ENCODE data around the gene PDIA6. TPM values are rescaled to one million over a fixed set of nuclear protein-coding genes. Genes with fewer than 3 reads are reported as not detected.

The PDIA6 gene
- total and polyA plus RNA-seq, 12 donors: 28.6 to 544 (median 142) TPM

DNA sequence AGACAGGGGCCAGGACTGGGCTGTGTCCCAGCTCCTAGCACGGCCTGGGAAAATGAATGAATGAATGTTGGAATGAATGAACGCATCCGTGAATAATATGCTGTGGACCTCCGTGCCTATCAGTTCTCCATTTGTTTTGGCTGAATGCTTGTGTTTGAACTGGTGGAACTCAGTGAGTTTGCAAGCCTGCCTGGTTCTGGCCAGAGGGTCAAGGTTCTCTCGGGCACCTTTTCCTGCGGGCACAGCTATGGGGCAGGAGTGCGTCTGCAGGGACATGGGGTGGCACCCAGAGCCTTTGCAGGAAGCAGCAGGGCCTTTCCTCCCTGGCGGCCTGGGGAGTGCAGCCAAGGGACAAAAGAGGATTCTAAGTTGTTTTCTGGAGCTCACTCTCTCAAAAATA is 17.6 kb upstream of the PDIA6 start:
- no peak overlapping the region for H3K4me3 ChIP-seq
- no peaks in the 10 kb centered on the region for H3K36me3 ChIP-seq (replicated peaks in 1 of 2)
- H3K9me3 ChIP-seq (replicated peaks in 1 of 3): no peaks in the 10 kb centered on the region
- no peak overlapping the region for H3K27ac ChIP-seq
- H3K27me3 ChIP-seq: peaks cover 4% of the 10 kb centered on the region
- H3K4me1 ChIP-seq (replicated peaks in 1 of 2): no peaks in the 10 kb centered on the region
- no peak for DNase-seq
- 65 to 77% (median 69%) methylated on average over 5 to 8 of the region's 8 CpGs for WGBS, 4 donors
- intact Hi-C loops (cut with DNase I): loop anchor here in 1 of 2 donors (5.0 kb wide), 1 partner anchor 292 kb away; no protein-coding TSS in a partner anchor
- TF ChIP-seq, protein P1, sequence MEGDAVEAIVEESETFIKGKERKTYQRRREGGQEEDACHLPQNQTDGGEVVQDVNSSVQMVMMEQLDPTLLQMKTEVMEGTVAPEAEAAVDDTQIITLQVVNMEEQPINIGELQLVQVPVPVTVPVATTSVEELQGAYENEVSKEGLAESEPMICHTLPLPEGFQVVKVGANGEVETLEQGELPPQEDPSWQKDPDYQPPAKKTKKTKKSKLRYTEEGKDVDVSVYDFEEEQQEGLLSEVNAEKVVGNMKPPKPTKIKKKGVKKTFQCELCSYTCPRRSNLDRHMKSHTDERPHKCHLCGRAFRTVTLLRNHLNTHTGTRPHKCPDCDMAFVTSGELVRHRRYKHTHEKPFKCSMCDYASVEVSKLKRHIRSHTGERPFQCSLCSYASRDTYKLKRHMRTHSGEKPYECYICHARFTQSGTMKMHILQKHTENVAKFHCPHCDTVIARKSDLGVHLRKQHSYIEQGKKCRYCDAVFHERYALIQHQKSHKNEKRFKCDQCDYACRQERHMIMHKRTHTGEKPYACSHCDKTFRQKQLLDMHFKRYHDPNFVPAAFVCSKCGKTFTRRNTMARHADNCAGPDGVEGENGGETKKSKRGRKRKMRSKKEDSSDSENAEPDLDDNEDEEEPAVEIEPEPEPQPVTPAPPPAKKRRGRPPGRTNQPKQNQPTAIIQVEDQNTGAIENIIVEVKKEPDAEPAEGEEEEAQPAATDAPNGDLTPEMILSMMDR (IDR thresholded peaks at IDR 0.05): no peak
- no peak for TF ChIP-seq POLR2A (IDR thresholded peaks at IDR 0.05)

DNA sequence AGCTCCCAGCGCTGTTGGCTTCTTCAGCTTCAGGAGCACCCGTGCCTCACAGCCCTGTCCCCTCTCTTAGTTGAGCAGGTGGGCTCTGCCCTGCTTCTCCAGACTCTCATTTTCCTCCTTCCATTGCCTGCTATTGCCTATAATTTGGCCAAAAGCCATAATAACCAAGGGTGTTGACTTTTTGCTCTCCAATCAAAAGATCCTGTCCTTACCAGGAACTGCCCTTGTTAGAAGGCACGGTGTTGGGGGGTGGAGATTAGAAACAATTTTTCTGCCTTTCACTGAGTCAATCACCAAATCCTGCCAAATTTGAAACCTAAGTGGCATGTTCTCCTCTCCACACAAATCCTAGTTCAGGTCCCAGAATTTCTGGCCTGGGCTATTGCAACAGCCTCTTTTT is 16.7 kb upstream of the PDIA6 start:
- TF ChIP-seq, protein P1 (IDR thresholded peaks at IDR 0.05): no peak
- TF ChIP-seq POLR2A (IDR thresholded peaks at IDR 0.05): no peak
- Histone ChIP-seq H3K4me1 (replicated peaks in 1 of 2) (no peaks in the 10 kb centered on the region), H3K9me3 (replicated peaks in 1 of 3) (no peaks in the 10 kb centered on the region), H3K36me3 (replicated peaks in 1 of 2) (no peaks in the 10 kb centered on the region), H3K27ac (no peak overlapping the region), H3K27me3 (peaks cover 4% of the 10 kb centered on the region), H3K4me3 (no peak overlapping the region)
- intact Hi-C loops (cut with DNase I): no loop called here
- no peak for DNase-seq
- WGBS, 4 donors: 76 to 89% (median 83%) methylated on average over 3 of the region's 3 CpGs

- intact Hi-C loops (cut with DNase I): no loop called here
- no peak overlapping the region for H3K27ac ChIP-seq
These were observed 15.8 kb upstream of the PDIA6 start for GRCh38 chr2:10828346-10828745.

DNA sequence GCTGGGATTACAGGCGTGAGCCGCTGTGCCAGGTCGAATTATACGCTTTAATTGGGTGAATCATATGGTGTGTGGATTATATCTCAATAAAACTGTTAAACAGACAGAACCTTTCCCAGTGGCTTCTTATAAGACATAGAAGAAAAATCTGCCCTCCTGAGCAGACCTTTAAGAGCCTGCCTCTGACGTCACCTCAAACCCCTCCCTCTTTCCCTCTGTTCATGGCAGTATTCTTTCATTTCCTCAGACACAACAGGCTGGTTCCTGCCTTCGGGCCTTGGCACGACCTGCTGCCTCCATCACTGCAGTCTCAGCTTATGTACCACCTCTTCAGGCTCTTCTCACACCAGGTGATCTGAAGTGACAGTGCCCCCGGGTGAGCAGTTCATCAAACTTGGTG is 14.0 kb upstream of the PDIA6 start:
- H3K4me3 ChIP-seq: no peak overlapping the region
- intact Hi-C loops (cut with DNase I): no loop called here
- WGBS, 4 donors: 80 to 83% (median 81%) methylated on average over 8 of the region's 8 CpGs

More at GRCh38 chr2:10828346-10828745, 15.8 kb upstream of the PDIA6 start:
- no peaks in the 10 kb centered on the region for H3K9me3 ChIP-seq (replicated peaks in 1 of 3)
- no peaks in the 10 kb centered on the region for H3K36me3 ChIP-seq (replicated peaks in 1 of 2)
- H3K4me3 ChIP-seq: no peak overlapping the region
- H3K27me3 ChIP-seq: peaks cover 4% of the 10 kb centered on the region
- TF ChIP-seq POLR2A (IDR thresholded peaks at IDR 0.05): no peak
- TF ChIP-seq, protein P1 (IDR thresholded peaks at IDR 0.05): no peak
- no peak for DNase-seq
- WGBS, 4 donors: 41 to 80% (median 60%) methylated on average over 3 to 11 of the region's 11 CpGs
- no peaks in the 10 kb centered on the region for H3K4me1 ChIP-seq (replicated peaks in 1 of 2)

More for the DNA sequence above, 14.0 kb upstream of the PDIA6 start:
- H3K36me3 ChIP-seq (replicated peaks in 1 of 2): no peaks in the 10 kb centered on the region
- DNase-seq: no peak
- H3K27me3 ChIP-seq: peaks cover 4% of the 10 kb centered on the region
- H3K27ac ChIP-seq: no peak overlapping the region
- no peaks in the 10 kb centered on the region for H3K9me3 ChIP-seq (replicated peaks in 1 of 3)
- no peaks in the 10 kb centered on the region for H3K4me1 ChIP-seq (replicated peaks in 1 of 2)
- no peak for TF ChIP-seq POLR2A (IDR thresholded peaks at IDR 0.05)
- TF ChIP-seq, protein P1 (IDR thresholded peaks at IDR 0.05): no peak
